Measurements from ENCODE around the gene CRYBG2. TPM values are rescaled to one million over a fixed set of nuclear protein-coding genes. Genes with fewer than 3 reads are reported as not detected.
A peak's percentile ranks its signal among the peaks of the same experiment; 100 is the strongest.

The CRYBG2 gene
- total and polyA plus RNA-seq, 2 of the 13 experiments (the other 11 are each of a cell fraction or from before 2014, with no cell fraction given): 1.3 to 2.9 TPM

GRCh38 chr1:26345718-26346117 is 8.2 kb downstream of the CRYBG2 start (continued):
- TF ChIP-seq ZNF407 (CRISPR knock-in tag; IDR thresholded peaks at IDR 0.05; ENCODE audit: not compliant biosample characterization) (no peak), ZBTB38 (CRISPR knock-in tag; IDR thresholded peaks at IDR 0.05) (0 out of 2 replicates have a peak, but pooled peaks have one; percentile 4), SNAPC4 (CRISPR knock-in tag; IDR thresholded peaks at IDR 0.05) (no peak), RERE (CRISPR knock-in tag; IDR thresholded peaks at IDR 0.05; ENCODE audit: low read depth) (no peak), ZBTB37 (CRISPR knock-in tag; IDR thresholded peaks at IDR 0.05) (no peak), ZNF577 (CRISPR knock-in tag; IDR thresholded peaks at IDR 0.05; ENCODE audit: borderline replicate concordance, low read depth) (no peak)
